Hepatocyte (in vitro differentiated cells): ENCODE data around the gene ERICH2. TPM values are rescaled to one million over a fixed set of nuclear protein-coding genes. Genes with fewer than 3 reads are reported as not detected.

Experiments
- DNase-seq: peaks from one replicate; pipeline ENCODE4 v3.0.0-alpha.2; 2016; ENCODE audit warnings: low spot score
- H2AFZ ChIP-seq: fragments of 200-600 bp; sonication (generic); 2 replicates; pipeline ENCODE4 v1.6.0; 2016; ENCODE audit warnings: antibody characterized with exemption, mild to moderate bottlenecking
- H3K27ac ChIP-seq: fragments of 200-600 bp; sonication (generic); 2 replicates; pipeline ENCODE4 v1.5.1; 2016; ENCODE audit warnings: mild to moderate bottlenecking
- H3K27me3 ChIP-seq: fragments of 200-600 bp; sonication (generic); 2 replicates; pipeline ENCODE4 v1.6.1; 2016
- H3K36me3 ChIP-seq: fragments of 200-600 bp; sonication (generic); replicated peaks from 2 replicates; pipeline ENCODE4 v1.5.1; 2016; ENCODE audit warnings: low read depth; ENCODE audit not compliant: insufficient read depth
- H3K4me1 ChIP-seq: fragments of 200-600 bp; sonication (generic); 2 replicates; pipeline ENCODE4 v1.5.1; 2016; ENCODE audit warnings: mild to moderate bottlenecking, moderate library complexity; ENCODE audit not compliant: insufficient read depth
- H3K4me2 ChIP-seq: fragments of 200-600 bp; sonication (generic); 2 replicates; pipeline ENCODE4 v1.6.0; 2016
- H3K4me3 ChIP-seq: fragments of 200-600 bp; sonication (generic); 2 replicates; pipeline ENCODE4 v1.5.1; 2016; ENCODE audit warnings: mild to moderate bottlenecking
- H3K79me2 ChIP-seq: fragments of 200-600 bp; sonication (generic); 2 replicates; pipeline ENCODE4 v1.6.0; 2017; ENCODE audit warnings: mild to moderate bottlenecking
- H3K9me2 ChIP-seq: fragments of 200-600 bp; sonication (generic); replicated peaks from 2 replicates; pipeline ENCODE4 v1.6.0; 2017; ENCODE audit warnings: mild to moderate bottlenecking; ENCODE audit not compliant: insufficient read depth
- H3K9me3 ChIP-seq: fragments of 200-600 bp; sonication (generic); 2 replicates; pipeline ENCODE4 v1.5.1; 2016; ENCODE audit warnings: low read depth, mild to moderate bottlenecking
- H4K20me1 ChIP-seq: fragments of 200-600 bp; sonication (generic); 2 replicates; pipeline ENCODE4 v1.6.0; 2016; ENCODE audit warnings: mild to moderate bottlenecking; ENCODE audit not compliant: insufficient read depth, poor library complexity, severe bottlenecking
- EZH2 ChIP-seq: fragments of 200-600 bp; sonication (generic); IDR thresholded peaks from 2 replicates; pipeline ENCODE4 v1.6.1; 2016; ENCODE audit warnings: antibody characterized with exemption, mild to moderate bottlenecking, borderline replicate concordance
- EZH2phosphoT487 ChIP-seq: fragments of 200-600 bp; sonication (generic); IDR thresholded peaks from one replicate; pipeline ENCODE4 v1.6.1; 2018; ENCODE audit warnings: antibody characterized with exemption, mild to moderate bottlenecking, low read depth, moderate library complexity; ENCODE audit not compliant: unreplicated experiment, severe bottlenecking
- WGBS: methylation state at CpG from one replicate; pipeline ENCODE4 v1.1.6; 2016; ENCODE audit warnings: low lambda C conversion rate; ENCODE audit errors: missing lambda C conversion rate; 5-methylcytosine and 5-hydroxymethylcytosine counted together
- polyA plus RNA-seq: library from polyadenylated mRNA; unstranded; fragments of >200 nt; fragmentation: Nextera tagmentation; extraction: Ambion mirVana; gene quantifications from 2 replicates; pipeline ENCODE4 v1.2.1, GENCODE V29; 2016
- total RNA-seq: library from RNA; depleted of rRNA; stranded (reverse); fragments of >200 nt; gene quantifications from 2 replicates; pipeline ENCODE4 v1.2.3, GENCODE V29; 2014
- TF ChIP-seq, protein P1 (sequence below): fragments of 200-600 bp; sonication (generic); IDR thresholded peaks from 2 replicates; pipeline ENCODE4 v1.5.1; 2016; ENCODE audit warnings: antibody characterized with exemption, mild to moderate bottlenecking; ENCODE audit not compliant: poor library complexity

The ERICH2 gene
- total and polyA plus RNA-seq, 2 experiments from 2014 or later: 1.9 TPM; not detected in 1

DNA sequence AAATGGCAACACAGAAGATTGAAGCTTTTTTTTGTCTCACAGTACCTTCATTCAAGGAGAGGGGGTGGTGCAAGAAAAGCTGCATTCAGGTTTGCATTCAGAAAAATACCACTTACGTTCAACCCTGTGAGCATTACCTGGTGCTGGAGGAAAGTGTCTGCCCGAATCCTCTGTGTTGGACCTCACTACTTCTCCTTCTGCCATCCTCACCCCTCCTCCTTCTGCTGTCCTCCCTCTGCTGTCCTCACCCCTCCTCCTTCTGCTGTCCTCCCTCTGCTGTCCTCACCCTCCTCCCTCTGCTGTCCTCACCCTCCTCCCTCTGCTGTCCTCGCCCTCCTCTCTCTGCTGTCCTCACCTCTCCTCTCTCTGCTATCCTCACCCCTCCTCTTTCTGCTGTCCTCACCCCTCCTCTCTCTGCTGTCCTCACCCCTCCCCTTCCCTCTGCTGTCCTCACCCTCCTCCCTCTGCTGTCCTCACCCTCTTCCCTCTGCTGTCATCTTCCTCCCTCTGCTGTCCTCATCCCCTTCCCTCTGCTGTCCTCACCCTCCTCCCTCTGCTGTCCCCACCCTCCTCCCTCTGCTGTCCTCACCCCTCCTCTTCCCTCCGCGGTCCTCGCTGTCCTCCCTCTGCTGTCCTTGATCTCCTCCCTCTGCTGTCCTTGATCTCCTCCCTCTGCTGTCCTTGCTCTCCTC lies 57.8 kb downstream of the ERICH2 start:
- Histone ChIP-seq H4K20me1 (no peaks in the 10 kb centered on the region), H2AFZ (no peak overlapping the region), H3K27ac (no peak overlapping the region), H3K9me3 (no peaks in the 10 kb centered on the region), H3K27me3 (peaks cover 57% of the 10 kb centered on the region), H3K4me2 (no peak overlapping the region), H3K4me3 (no peak overlapping the region), H3K79me2 (no peaks in the 10 kb centered on the region), H3K4me1 (peaks cover 3% of the 10 kb centered on the region), H3K9me2 (no peaks in the 10 kb centered on the region), H3K36me3 (no peaks in the 10 kb centered on the region)
- no peak for DNase-seq
- no peak for TF ChIP-seq EZH2
- TF ChIP-seq EZH2phosphoT487: no peak
- TF ChIP-seq, protein P1, sequence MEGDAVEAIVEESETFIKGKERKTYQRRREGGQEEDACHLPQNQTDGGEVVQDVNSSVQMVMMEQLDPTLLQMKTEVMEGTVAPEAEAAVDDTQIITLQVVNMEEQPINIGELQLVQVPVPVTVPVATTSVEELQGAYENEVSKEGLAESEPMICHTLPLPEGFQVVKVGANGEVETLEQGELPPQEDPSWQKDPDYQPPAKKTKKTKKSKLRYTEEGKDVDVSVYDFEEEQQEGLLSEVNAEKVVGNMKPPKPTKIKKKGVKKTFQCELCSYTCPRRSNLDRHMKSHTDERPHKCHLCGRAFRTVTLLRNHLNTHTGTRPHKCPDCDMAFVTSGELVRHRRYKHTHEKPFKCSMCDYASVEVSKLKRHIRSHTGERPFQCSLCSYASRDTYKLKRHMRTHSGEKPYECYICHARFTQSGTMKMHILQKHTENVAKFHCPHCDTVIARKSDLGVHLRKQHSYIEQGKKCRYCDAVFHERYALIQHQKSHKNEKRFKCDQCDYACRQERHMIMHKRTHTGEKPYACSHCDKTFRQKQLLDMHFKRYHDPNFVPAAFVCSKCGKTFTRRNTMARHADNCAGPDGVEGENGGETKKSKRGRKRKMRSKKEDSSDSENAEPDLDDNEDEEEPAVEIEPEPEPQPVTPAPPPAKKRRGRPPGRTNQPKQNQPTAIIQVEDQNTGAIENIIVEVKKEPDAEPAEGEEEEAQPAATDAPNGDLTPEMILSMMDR: no peak
- WGBS: 87% methylated on average over 2 of the region's 6 CpGs

DNA sequence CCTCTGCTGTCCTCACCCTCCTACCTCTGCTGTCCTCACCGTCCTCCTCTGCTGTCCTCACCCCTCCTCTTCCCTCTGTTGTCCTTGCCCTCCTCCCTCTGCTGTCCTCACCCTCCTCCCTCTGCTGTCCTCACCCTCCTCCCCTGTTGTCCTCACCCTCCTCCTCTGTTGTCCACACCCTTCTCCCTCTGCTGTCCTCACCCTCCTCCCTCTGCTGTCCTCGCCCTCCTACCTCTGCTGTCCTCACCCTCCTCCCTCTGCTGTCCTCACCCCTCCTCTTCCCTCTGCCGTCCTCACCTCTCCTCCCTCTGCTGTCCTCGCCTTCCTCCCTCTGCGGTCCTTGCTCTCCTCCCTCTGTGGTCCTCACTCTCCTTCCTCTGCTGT lies 58.3 kb downstream of the ERICH2 start:
- H3K27ac ChIP-seq: no peak overlapping the region
- TF ChIP-seq EZH2: no peak
- no peak for TF ChIP-seq EZH2phosphoT487
- TF ChIP-seq, protein P1: no peak
- H3K9me3 ChIP-seq: no peaks in the 10 kb centered on the region
- no peak overlapping the region for H3K4me3 ChIP-seq
- no peak for DNase-seq
- H2AFZ ChIP-seq: no peak overlapping the region
- H3K9me2 ChIP-seq: no peaks in the 10 kb centered on the region
- no peaks in the 10 kb centered on the region for H4K20me1 ChIP-seq
- peaks cover 53% of the 10 kb centered on the region for H3K27me3 ChIP-seq
- H3K36me3 ChIP-seq: no peaks in the 10 kb centered on the region
- H3K4me2 ChIP-seq: no peak overlapping the region
- no peaks in the 10 kb centered on the region for H3K4me1 ChIP-seq
- H3K79me2 ChIP-seq: no peaks in the 10 kb centered on the region
- no CpG with 5 or more reads among the region's 5 CpGs for WGBS

DNA sequence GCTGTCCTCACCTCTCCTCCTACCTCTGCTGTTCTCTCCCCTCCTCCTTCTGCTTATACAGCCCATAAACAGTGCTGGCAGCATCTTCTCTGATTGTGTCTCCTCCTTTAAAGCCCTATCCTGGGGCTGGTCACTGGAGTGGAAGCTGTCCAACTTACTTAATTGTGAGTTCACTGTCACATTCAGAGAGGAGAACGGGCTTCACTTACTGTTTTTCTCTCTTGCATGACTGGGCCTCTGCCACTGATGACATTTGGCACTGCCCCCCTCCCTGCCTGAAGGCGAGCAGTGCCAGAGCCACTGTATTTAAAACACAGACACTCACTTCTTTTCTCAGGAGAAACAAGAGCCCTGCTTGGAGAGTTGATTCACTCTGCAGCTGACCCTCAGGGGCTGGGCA lies 58.9 kb downstream of the ERICH2 start:
- peaks cover 48% of the 10 kb centered on the region for H3K27me3 ChIP-seq
- H3K4me1 ChIP-seq: no peaks in the 10 kb centered on the region
- H4K20me1 ChIP-seq: no peaks in the 10 kb centered on the region
- no peak overlapping the region for H3K4me3 ChIP-seq
- H3K36me3 ChIP-seq: no peaks in the 10 kb centered on the region
- H2AFZ ChIP-seq: no peak overlapping the region
- no peaks in the 10 kb centered on the region for H3K79me2 ChIP-seq
- H3K9me2 ChIP-seq: no peaks in the 10 kb centered on the region
- DNase-seq: no peak
- H3K4me2 ChIP-seq: no peak overlapping the region
- no peak for TF ChIP-seq EZH2
- TF ChIP-seq, protein P1: no peak
- no peaks in the 10 kb centered on the region for H3K9me3 ChIP-seq
- WGBS: 79% methylated on average over 2 of the region's 2 CpGs
- no peak overlapping the region for H3K27ac ChIP-seq
